Smooth muscle cell of the brain vasculature (primary cell): ENCODE results near the gene SOX11.
"Not testable (repeated sequence)": the region's sequence is repeated elsewhere in the genome, so short reads cannot be mapped to it uniquely, and the experiment has no call there.

Experiments
- DNase-seq: peaks from one replicate; pipeline ENCODE4 v3.0.0-alpha.2; 2012; ENCODE audit warnings: low read depth, low spot score

Gene SOX11

DNA sequence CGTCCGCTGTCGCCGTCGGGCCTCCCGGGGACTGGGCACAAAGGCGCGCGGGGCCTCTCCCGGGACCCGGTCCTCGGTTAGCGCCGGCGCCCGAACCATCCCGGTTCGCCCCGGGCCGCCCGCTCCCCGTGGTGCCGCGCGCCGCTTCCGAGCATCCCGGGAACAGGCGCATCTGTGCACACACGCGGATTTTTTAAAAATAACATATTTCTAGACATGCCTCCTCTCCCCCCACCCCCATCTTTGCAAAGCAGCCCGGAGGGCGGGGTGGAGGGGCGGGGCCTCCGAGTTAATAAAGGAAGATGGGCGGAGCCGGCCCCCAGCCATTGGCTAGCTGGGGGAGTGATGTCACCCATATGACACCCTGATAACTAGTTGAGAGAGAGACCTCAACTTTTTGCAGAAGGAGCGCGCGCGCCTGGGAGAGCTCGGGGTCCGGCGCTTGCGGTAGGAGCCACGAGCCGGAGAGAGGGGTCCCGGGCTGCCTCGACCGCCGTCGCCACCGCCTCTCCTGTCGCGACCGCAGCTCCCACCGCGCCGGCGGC, at the start of gene SOX11:
SOX11 (plus strand) TSS at position 400 of the 545 bp plus-strand sequence. CDS start 338 bp downstream, outside the sequence.
- DNase-seq: peak; percentile 95

DNA sequence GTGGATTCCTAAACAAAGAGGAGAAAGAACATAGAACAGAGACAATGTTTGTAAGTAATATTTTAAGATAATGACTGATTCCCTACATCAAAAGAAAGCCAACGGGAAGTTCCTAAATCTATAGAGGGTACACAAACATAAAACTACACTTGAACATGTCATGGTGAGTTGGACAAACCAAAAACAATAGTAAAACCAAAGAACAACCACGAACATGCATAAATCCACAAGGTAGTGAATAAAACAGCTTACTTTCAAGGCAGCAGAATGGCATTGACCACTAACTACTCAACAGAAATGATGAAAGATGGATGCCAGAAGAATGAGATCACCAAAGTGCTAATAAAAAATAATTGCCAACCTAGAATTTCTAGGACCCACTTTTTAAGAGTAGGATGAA, 39.5 kb upstream of the SOX11 start:
- not testable (repeated sequence) for DNase-seq

DNA sequence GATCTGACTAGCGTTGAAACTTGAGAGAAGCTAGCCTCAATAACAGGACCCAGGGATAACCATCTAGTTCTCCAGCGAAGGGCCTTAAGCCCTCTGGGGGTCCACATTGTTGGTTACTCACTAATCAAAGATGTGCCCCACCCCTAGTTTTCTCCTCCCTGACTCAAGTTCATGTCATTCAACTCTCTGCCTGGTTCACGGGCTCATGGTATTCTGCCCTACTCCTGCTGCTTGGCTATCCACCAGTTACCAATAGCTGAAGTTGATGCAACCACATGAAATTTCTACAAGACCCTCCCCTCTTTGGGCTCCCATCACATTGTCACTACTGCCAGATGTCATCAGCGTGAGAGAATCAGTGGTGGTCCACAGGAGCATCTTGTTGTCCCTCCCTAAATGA, 38.4 kb upstream of the SOX11 start:
- DNase-seq: not testable (repeated sequence)

DNA sequence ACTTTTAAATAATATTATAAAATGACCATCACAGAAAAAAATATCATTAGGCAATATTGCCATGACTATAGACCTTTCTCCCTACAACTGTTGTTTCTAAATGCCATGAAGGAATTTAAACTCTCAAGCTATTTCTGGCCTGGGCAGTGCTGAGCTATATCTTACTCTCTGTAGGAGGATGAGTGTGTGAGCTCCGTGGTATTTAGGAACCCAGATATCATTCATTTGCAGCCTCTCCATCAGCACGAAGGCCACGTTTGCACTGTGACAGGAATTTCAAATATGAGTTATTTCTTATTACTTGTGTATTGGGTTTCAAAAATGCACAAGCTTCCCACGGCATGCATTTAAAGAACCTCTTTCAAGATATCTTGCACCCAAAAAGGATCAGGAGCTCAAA, 35.0 kb upstream of the SOX11 start:
- no peak for DNase-seq

DNA sequence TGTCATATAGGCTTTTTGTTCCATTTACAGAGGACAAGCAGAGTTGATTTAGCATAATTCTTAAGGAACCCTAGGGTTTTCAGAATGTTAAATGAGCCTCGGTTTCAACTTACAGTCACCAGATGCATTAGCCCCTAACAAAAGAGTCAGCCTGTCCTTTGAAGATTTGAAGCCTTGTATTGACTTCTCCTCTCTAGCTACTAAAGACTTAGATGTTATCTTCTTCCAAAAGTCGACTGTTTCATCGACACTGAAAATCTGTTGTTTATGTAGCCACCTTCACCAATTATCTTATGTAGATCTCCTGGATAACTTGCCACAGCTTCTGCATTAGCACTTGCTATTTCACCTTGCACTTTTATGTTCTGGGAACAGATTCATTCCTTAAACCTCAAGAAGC, 31.6 kb upstream of the SOX11 start:
- DNase-seq: no peak

DNA sequence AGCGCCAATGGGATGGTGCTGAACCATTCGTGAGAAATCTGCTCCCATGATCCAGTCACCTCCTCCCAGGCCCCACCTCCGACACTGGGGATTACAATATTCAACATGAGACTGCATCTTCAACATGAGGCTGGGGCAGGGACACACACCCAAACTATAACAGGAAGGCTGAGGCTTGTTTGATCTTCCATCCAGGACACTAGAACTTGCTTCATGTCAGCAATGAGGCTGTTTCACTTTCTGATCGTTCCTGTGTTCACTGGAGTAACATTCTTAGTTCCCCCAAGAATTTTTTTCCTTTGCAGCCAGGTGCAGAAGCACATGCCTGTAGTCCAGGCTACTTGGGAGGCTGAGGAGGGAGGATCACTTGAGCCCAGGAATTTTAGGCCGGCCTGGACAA, 30.8 kb upstream of the SOX11 start:
- DNase-seq: no peak

DNA sequence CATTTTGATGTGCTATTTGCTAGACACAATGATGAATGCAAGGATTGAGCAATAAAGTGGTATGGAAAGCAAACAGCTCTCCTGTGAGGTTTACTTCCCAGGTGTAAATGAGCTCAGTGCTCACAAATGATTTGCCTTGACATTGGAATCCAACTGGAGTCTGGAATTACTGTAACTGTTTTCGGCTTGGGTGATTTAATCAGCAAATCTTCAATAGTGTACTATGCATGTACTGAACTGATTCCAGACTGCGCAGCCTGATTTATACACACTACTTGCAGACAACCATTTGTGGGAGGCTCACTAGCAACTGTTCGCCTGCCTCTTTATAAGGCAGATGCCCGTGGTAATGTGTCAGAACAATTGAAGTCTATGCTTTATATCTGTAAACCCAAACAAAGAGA, 27.9 kb upstream of the SOX11 start:
- DNase-seq: no peak

DNA sequence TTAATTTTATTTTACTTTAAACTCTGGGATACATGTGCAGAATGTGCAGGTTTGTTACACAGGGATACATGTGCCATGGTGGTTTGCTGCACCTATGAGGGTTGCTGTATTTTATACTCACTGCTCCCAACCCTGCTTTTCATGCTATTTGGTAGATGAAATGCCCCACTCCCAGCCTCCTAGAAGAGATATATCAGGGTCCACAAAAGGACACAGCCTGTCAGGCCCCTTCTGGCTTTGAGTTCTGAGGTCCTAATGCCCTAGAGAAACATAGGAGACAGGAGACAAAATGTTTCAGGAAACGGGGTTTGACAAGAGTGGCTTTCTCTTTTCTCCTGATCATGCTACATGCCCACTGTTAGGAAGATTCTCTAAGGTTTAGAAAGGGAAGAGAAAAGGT, 27.1 kb upstream of the SOX11 start:
- DNase-seq: no peak

DNA sequence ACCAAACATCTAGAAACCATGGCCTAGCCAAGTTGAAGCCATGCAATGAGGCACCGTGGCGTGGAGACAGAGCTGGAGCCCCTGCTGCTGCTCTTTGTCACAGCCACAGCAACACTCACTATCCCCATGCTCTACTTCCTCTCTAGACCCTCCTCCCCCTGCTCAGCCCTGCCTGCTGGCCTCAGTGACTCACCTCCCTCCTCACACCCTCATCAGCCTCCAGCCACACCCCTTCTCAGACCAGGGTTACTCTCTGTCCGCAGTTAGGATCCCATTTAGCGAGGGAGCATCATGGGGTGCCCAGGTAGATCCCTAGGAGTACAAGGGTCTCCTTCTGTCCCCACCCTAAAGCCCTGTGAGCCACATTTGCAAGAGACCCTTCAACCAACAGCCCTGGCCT, 25.4 kb upstream of the SOX11 start:
- DNase-seq: no peak

DNA sequence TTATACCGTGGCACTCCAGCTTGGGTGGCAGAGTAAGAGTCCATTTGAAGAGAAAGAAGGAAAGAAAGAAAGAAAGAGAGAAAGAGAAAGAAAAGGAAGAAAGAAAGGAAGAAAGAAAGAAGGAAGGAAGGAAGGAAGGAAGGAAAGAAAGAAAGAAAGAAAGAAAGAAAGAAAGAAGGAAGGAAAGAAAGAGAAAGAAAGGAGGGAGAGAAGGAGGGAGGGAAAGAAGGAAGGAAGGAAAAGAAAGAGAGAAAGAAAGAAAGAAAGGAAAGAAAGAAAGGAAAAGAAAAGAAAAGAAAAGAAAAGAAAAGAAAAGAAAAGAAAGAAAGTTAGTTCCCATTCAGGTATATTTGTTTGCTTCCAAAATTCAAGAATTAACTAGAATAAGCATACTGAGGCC, 24.5 kb upstream of the SOX11 start:
- DNase-seq: not testable (repeated sequence)

DNA sequence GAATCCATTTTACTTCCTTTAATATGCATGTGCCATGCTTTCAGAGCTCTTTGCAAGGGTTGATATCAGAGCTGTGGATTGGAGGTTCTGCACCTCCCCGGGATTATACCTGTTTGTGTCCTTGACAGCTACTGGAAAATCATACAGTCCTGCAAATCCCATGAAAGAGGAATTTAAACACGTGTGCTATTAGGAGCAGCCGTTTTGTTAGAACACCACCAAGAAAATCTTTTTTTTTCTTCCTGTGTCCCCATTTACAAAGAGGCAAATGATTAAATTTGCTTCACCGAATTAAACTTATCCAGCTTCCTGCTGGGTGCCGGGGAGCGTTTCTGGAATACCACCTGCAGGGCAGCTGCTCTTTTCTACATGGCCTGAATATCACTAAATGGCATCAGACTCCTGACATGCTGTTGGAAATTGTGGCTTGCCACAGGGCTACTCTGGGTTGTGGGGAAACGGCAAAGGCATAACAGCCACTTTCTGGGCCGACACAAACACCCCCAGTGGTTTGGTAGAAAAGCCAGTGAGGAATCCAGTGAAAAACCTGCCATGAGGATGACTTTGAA, 23.4 kb upstream of the SOX11 start:
- no peak for DNase-seq

DNA sequence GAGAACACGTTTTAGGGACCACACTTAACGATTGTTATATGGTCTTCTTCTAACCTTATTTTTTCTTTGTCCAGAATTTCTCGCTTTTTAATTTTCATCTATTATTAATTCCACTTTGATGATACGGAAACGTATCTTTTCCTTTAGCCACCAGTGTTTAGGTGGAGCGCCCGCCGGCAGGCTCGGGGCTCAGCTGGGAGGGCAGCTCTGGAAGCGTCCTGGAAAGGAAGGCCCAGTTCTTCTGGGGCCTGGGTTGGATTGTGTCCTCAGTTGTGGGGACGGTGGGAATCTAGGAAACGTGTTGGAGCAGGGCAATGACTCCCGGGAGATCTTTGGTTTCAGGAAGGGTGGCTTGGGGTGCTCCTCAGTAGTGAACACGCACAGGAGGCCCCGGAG, 19.4 kb upstream of the SOX11 start:
- no peak for DNase-seq

DNA sequence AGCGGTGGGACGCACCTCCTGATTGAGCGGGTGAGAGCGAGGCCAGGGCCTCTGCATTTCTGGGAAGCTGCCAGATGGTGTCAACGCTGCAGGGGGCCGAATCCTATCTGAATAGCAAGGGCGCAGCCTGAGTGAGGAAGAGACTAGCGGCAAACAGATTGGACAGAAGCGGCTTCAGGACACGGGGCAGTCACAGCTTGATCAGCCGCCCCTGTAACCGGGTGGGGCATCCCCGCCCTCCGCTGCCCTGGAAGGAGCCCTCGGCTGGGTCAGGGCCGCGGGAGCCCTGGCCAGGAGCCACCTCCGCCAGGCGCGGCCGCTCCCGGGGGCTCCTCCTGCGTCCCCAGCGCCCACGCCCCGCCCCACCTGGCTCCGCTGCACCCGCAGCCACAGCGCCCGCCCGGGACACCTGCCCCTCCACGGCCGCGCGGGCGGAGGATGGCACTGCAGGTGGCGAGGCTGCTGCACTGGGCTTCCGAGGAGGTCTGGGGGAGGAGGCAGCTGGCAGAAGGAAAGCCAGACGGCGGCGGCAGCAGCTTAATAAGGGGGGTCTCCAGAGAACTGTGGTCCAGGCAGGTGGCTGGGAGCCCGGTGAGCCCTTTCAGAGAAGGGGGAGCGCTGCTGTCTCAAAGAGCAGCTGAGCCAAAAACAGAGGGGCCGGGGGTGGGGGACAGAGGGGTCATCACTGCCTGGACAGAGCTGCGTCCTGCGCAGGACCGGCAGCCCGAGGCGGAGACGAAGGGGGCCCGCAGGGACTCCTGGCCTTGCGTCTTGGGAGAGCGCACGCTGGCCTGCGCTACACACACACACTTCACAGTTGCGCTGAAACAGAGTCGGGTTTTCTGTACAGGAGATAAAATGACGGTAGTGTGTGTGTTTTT, 18.8 kb upstream of the SOX11 start:
- DNase-seq: no peak

DNA sequence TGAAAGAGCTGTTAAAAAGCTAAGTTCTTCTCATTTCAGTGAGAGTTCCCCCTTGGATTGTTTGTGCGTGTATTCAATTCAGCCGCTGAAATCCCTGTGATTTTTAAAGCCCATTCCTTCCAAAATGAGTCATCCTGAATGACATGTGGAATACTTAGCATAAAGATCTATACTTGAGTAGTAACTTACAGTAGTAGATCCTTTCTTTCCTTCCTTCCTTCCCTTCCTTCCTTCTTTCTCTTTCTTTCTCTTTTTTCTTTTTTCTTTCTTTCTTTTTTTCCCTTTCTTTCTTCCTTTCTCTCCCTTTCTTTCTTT, 18.2 kb upstream of the SOX11 start:
- DNase-seq: no peak

DNA sequence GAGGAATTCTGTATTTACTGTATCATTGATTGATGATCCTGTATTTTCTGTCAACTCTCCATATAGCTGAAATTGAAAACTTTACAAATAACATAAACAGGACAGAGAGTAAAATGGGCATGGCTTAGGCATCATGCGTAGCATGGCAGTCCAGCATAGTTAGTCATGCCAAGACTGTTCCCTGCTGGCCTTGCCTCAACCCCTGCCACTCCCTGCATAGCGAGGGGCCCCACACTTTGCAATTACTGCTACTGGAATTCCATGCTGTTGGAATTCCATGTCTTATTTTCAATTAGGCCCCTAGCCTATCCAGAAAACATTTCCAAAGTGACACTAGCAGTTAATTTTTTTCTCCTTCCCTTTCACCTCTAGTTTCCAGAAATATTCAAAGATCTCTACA, 15.1 kb upstream of the SOX11 start:
- DNase-seq: no peak

DNA sequence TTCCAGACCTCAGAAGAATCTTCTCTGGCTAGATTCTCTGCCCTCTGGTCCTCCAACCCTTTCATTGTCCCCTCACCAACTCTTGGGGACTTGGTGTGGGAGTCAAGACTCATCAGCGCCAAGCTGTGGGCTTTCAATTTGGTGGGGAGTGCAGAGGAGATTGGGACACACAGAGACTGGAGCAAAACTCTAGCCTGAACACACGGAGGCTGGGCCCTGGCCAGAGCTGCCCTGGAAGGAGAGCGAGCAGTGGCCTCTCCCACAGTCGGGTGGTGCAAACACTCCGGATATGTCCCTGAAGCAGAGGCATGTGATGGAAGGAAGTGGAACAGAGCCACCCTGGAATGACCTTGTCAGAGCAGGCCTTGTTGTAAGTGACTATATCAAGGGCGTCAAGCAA, 8.7 kb upstream of the SOX11 start:
- DNase-seq: no peak

DNA sequence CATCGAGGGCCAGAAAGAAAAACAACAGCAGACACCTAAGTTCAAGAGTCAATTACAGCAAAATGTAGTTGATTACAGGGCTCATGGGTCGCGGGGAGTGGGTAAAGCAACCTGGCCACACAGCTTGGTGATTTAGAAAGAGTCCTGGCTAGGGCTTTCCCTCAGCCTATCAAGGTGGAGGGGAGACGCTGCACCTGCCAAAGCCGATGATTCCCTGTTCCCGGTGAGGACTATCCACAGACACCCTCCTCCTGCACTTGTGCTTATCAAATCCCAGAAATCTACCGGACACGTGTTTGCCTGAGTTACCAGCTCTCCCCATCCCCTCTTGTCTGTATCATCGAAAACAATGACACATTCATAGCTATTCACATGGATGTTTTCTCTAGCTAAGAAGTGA, 7.0 kb upstream of the SOX11 start:
- DNase-seq: no peak

DNA sequence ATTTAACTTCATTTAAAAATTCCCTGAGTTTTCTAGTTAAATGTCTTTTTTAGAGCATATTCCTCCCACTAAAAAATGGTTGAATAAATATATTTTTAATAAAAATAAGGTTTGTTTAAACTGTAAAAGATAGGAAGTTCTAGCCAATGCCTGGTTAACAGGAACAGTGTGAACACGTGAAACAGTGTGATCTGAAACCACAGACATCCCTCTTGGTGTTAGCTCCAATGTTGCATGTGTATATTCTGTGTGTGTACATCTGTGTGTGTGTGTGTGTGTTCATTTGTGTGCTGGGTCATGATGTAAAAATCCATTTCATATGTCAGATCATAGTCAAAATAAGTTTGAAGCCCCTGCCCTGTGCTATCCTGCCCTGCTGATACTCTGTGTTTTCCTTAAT, 6.1 kb upstream of the SOX11 start:
- no peak for DNase-seq

DNA sequence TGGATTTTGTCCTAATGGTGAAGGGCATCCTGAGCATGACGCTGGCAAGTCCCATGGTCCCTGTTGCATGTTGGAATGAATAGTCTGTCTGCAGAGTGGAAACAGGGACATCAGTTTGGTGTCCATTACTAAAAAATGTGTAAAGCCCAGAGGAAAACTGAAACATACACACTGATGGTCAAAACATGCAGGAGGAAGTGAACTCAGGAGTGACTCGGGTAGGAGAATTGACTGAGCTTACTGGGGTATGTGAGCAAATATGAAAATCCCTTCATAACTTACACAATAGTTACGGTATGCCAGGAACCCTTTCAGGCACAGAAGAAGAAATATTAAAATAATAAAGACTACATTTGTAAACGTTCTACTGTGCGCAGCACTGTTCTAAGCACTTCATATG, 5.6 kb upstream of the SOX11 start:
- no peak for DNase-seq

DNA sequence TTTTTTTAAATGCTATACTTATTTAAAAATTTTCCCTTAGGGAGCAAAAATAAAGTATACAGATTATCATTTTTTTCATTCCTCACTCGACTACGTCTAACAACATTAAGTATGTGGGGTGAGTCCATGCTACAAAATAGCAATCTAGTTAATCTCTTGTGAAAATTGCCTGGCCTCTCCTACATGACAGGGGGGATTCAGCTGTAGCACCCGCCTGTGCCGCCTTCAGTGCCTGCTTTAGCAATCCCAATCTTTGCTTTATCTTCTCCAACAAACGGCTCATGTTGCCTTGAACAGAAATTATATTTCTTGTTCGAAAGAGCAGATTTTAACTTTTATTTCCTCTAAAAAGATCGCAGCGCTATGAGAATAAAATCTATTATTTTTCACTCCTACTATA, 2.4 kb upstream of the SOX11 start:
- DNase-seq: no peak

DNA sequence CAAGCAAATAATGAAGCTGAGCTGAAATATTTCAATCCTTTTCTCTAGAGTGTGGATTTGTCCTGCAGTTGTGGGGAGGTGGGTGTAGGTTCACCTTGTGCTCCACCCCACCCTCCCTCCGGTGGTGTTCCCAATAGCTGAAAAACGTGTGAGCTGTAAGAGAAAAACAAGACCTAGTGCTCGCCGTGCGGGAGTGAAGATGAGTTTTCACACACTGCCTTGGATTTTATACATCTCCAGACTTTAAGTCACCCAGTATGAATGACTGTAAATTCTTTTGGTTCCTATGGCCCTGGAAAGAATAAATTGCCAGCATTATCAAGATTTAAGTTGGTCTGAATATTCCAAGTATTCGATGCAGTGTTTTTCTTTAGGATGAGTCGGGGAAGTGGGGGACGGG, 1.9 kb upstream of the SOX11 start:
- no peak for DNase-seq

DNA sequence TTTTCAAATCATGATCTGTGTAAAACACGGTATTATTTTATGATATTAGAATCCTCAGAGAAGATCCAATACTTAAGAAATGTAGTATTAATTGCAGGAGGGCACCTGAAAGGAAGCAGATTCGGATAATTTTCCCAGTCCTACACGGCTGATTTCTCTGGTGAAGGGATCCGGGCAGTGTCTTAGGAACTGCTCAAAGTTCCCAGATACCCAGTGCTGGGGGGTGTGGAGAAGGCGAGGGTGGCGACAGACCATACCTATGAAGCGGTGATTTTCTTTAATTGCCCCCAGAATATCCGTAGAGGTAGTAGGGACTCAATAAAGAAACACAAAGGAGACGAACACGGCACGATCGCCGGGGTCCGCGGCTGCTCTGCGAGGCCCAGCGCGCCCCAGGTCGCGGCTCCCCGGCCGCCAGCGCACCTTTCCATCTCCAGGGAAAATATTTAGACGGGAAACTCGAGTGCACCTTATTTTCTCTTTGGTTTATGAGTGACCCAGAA, 1.4 kb upstream of the SOX11 start:
- DNase-seq: no peak
